ENCODE results near the gene KCNE5.

GRCh38 chrX:109654516-109655109, 29.6 kb upstream of the KCNE5 start:
- TF ChIP-seq CTCF (optimal IDR thresholded peaks at IDR 0.05 in 1 of 3, IDR thresholded peaks at IDR 0.05 in 1 of 3, conservative IDR thresholded peaks at IDR 0.05 in 1 of 3; ENCODE audit: extremely low read depth in 1 of 3, insufficient read depth in 2 of 3, low read length in 3 of 3), result no peak
- no peak for TF ChIP-seq EZH2 (IDR thresholded peaks at IDR 0.05; ENCODE audit: low read length)
